ENCODE results near the gene NECAB2. TPM values are rescaled to one million over a fixed set of nuclear protein-coding genes. Genes with fewer than 3 reads are reported as not detected.
"Not testable (repeated sequence)": the region's sequence is repeated elsewhere in the genome, so short reads cannot be mapped to it uniquely, and the experiment has no call there.

NECAB2 gene
- polyA plus RNA-seq, 3 donors = 2.3 to 3.5 (median 3.2) TPM

DNA sequence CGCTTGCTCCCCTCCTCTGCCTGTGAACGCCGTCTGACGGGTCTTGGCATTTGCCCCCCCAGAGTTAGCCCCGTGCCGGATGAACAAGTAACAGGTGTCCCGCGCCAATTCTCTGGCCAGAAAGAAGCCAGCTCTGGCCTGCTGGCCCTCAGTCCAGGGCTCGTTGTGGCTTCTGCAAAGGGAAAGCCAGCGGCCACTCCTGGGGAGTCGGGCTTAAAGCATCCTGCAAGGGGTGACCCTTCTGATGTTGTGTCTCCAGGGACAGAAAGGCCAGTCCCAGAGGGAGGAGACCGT is 33.4 kb upstream of the NECAB2 start:
- no peak for DNase-seq (ENCODE audit: extremely low read depth in 1 of 11, low read depth in 9 of 11, low spot score in 4 of 11)

- no peak for DNase-seq (ENCODE audit: extremely low read depth in 1 of 11, low read depth in 9 of 11, low spot score in 4 of 11)
Measured at GRCh38 chr16:83935005-83935857, 32.8 kb upstream of the NECAB2 start.

DNA sequence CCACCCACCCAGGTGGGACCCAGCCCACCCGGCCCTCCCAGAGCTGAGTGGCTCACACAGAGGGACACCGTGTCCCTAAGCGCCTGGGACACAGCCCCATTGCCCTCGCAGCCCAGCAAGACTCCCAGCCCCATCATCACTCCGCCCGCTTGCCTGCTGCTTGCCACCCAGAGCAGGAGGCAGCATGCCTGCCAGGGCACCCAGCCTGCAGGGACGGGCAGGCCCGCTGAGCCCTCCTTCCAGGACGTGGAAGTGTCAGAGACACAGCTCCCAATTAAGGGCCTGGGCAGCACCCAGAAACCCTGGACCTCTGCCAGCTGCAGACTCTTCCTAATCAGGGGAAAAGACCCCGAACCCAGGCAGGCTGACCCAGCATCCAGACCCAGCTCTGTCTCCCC is 32.2 kb upstream of the NECAB2 start:
- DNase-seq (ENCODE audit: extremely low read depth in 1 of 11, low read depth in 9 of 11, low spot score in 4 of 11) = no peak

DNA sequence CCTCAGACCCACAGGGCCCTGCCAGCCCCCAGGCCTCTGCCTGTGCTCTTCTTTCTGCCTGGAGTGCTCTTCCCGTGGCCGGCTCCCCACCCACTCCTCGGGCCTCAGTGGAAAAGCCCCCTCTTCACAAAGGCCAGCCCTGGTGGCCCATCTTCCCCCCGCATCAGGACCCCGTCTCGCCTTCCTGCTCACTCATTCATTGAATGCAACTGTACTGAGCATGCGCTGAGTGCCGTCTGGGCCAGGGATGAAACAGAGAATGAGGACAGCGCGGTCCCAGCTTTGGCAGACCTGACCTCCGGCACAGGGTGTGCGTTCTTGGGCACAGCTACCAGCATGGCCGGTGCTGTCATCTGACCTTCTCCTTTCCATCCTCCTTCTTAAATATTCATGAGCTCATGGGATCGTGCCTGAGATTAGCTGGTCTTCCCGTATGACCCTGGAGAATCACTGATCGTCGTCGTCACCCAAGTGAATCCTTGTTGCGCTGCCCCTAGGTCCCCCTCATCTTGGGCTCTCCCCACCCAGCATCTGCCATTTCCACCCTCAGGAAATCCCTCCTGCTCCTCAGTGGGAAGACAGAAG is 31.4 kb upstream of the NECAB2 start:
- DNase-seq (ENCODE audit: extremely low read depth in 1 of 11, low read depth in 9 of 11, low spot score in 4 of 11) = no peak

DNA sequence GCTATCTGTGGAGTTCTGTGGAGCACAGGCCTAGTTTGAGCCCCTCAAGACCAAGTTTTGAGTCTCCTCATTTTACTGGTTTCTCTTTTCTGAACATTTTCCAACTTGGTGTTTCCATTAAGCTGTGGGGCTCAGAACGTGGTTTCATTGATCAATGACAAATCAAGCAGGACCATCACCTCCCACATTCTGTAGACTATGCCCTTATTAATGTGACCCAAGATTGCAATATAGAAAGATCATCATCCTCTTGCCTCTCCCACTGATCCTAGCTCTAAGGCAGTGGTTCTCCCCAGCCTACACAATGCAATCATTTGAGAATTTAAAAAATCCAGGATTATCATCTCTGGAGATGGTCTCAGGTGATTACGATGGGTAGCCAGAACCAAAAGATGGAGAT is 30.8 kb upstream of the NECAB2 start:
- DNase-seq (ENCODE audit: extremely low read depth in 1 of 11, low read depth in 9 of 11, low spot score in 4 of 11) = no peak

DNA sequence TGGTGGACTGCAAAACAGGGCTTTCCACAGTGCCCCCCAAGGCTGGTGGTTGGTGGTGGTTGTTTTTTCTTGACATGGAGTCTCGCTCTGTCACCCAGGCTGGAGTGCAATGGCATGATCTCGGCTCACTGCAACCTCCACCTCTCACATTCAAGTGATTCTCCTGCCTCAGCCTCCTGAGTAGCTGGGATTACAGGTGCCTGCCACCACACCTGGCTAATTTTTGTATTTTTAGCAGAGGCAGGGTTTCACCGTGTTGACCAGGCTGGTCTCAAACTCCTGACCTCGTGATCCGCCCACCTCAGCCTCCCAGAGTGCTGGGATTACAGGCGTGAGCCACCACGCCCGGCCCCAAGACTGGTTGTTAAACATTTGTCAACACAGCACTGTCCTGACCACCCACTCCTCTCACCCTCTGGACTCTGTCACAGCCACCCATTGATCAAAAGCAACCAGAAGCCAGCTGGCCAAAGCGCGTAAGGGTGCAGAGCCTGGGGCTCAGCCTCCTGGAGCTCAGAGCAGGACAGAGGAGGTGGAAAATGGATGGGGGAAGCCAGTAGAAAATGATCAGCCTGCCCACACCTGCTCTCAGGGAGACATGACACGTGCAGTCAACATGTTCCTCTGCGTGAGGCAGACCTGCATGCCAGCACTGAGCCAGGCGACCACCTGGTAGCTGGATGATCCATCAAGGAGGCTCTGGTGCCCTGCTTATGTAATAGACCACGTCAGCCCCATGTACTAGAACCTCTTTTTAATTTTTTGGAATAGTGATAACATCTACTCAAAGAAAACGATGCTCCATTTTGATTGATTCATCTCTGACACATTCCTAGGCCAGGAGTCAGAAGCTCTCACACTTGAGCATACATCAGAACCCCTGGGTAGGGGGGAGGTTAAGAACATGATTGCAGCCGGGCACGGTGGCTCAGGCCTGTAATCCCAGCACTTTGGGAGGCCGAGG is 29.8 kb upstream of the NECAB2 start:
- DNase-seq (ENCODE audit: extremely low read depth in 1 of 11, low read depth in 9 of 11, low spot score in 4 of 11) = no peak

DNA sequence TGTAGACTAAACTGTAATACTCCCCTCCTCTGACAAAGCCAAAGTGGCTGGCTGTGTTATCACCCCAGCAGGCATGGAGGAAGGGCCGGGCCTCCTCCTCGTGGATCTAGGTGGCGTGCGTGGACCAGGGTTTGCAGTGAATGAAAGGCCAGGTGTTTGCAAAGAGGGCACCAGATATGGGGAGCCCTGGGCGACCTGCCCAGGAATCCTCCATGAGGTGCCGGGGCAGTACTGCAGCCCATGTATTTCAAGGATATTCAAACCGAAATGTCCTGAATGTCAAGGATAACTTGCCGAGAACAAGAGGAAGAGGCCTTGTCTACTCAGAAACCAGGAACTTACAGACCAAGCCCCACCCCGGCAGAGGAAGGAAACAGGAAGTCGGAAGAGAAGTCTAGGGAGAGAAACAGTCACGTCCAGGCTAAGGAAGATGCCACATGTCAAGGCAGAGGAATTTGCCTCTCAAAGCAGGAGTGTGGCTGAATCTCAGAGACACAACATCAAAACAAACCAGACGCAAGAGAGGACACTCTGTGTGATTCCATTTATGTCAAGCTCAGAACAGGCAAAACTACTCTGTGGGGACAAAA is 28.7 kb upstream of the NECAB2 start:
- DNase-seq (ENCODE audit: extremely low read depth in 1 of 11, low read depth in 9 of 11, low spot score in 4 of 11) = no peak

- DNase-seq (ENCODE audit: extremely low read depth in 1 of 11, low read depth in 9 of 11, low spot score in 4 of 11) = no peak
Measured at GRCh38 chr16:83940119-83940518, 27.9 kb upstream of the NECAB2 start.

DNA sequence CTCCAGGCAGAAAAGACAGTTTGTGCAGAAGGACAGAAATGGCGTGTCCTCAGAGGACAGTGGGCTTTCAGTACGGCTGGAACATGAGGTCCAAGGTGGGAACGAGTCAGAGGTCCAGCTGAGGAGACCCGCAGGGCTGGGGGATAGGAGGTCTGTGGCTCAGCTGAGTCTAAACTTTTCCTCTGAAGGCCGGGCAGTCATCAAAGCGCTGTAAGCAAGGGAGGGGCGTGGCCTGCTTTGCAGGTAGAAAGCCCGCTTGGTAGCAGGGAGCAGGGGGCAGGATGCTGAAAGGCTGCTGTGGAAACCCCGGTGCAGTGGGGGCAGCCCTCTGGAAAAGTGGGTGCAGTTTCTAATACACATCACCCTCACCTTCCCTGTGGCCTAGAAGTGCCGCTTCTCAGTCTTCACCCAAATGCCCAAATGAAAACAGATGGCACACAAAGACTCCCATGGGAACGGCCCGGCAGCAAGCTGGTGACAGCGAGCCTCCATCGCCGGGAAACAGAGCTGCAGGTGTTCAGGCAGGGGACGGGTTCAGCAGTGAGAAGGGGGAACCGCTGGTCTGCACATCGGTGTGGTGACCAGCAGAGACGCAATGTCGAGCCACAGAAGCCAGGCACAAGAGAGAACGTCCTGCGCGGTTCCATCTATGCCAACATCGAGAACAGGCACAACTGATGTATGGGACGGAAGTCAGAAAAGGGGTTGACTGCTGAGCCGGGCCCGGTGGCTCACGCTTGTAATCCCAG is 27.2 kb upstream of the NECAB2 start:
- no peak for DNase-seq (ENCODE audit: extremely low read depth in 1 of 11, low read depth in 9 of 11, low spot score in 4 of 11)

GRCh38 chr16:83941546-83941945 is 26.5 kb upstream of the NECAB2 start:
- not testable (repeated sequence) for DNase-seq (ENCODE audit: extremely low read depth in 1 of 11, low read depth in 9 of 11, low spot score in 4 of 11)

DNA sequence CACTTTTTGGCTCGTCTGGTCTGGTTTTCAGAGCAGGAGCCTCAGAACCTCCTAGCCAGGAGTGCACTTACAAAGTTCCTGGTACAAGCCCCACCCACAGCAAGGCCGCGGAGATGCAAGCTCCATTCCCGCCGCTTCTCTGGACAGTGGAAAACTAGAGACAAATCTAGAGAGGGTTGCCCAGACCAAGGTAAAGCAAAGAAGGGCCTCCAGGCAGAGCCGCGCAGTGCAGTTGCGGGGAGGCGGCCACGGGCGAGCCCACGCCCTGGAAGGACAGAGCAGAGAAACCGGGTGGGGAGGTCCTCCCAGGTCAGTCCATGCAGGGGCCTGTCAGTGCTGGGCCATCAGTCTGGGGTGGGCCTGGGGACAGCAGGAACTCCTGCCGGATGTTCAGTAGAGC is 26.0 kb upstream of the NECAB2 start:
- no peak for DNase-seq (ENCODE audit: extremely low read depth in 1 of 11, low read depth in 9 of 11, low spot score in 4 of 11)

DNA sequence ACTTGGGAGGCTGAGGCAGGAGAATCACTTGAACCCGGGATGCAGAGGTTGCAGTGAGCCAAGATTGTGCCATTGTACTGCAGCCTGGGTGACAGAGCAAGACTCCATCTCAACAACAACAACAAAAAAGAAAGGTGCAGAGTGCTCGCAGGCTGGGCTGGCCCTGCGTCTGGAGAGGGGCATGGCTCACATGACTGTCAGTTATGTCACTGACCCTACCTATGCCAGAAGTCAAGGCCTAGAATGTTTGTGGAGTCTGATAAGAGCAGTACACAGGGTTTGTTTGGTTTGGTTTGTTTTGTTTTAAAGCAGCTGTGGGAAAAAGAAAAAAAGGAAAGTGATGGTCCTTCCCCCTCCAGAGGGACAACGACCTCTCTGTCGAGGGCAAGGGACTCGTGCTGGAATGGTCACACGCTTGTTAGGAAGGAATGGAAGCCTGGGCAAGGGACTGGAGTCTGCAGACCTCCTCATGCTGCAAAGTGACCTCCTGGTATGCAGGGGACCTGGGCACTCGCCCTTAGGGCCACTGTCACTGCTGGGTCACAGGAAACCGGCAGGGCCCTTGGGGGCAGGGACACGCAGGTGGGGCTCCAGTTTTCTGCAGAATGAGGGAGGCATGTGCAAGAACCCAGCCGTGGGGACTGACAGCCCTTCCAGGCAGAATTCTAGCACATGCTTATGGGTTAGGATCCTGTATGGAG is 25.1 kb upstream of the NECAB2 start:
- DNase-seq (ENCODE audit: extremely low read depth in 1 of 11, low read depth in 9 of 11, low spot score in 4 of 11) = no peak

GRCh38 chr16:83943516-83944050 is 24.5 kb upstream of the NECAB2 start:
- DNase-seq (ENCODE audit: extremely low read depth in 1 of 11, low read depth in 9 of 11, low spot score in 4 of 11) = no peak

DNA sequence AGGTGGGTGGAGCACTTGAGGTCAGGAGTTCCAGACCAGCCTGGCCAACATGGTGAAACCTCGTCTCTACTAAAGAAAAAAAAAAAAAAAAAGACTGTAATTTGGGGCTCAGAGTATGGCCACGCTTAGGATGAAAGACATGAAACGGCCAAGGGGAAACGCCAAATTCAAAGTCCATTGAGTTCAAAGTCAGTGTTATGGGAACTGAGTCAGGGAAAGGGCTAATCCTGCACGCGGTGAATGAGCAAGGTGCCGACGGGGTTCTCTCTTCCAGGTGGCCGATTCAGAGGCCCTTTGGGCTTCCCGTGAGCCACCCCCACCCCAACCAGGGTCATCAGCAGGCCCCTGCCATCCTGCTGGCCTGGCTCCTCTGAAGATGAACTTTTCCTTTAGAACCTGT is 22.5 kb upstream of the NECAB2 start:
- no peak for DNase-seq (ENCODE audit: extremely low read depth in 1 of 11, low read depth in 9 of 11, low spot score in 4 of 11)

GRCh38 chr16:83946154-83946780 is 21.8 kb upstream of the NECAB2 start:
- no peak for DNase-seq (ENCODE audit: extremely low read depth in 1 of 11, low read depth in 9 of 11, low spot score in 4 of 11)

DNA sequence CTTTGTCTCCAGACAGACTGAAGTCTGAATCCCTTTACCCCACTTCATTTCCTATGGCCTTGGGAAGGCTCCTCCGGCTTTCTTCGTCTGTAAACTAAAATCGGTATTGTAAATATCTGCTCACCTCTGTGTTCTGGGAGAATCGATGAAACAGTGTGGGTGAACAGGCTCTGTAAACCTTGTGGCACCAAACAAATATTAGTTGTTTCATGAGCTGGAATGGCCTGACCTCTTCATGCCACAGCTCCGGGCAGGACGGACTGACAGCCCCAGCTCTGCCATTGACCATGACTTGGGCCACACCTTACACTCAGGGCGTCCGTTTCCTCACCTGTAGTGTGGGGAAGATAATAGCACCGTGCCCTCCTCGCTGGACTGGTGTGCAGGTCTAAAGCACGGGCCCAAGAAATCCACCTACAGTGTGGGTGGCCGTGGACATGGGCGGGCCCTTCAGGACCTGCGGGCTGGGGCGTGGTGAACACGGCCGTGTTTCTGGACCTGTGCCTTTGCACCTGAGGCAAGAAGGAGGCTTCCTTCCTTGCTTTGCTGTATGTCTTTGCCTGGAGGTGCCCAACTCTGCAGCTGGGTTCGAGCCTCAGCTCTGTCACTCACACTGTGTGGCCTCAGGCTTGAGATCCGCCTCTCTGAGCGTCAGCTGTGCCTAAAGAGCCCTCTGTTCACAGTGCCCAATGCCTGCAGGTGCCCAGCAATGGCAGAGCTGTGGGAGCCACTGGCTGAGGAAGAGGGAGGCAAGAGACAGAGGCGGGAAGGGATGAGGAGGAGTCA is 21.1 kb upstream of the NECAB2 start:
- no peak for DNase-seq (ENCODE audit: extremely low read depth in 1 of 11, low read depth in 9 of 11, low spot score in 4 of 11)

Measured in renal cortex interstitium (tissue), 11 donors.